OCI-LY3 (cell line): Measurements from ENCODE around the gene ACTR8.

Experiments used
- H2AFZ ChIP-seq: fragments of 200-600, 300-600 bp; shearing (Covaris generic); 2 replicates; pipeline ENCODE4 v1.6.0; 2014; ENCODE audit warnings: antibody characterized with exemption, low read depth, low read length
- H3K27ac ChIP-seq: fragments of 200-600, 300-600 bp; sonication (generic); 2 replicates; pipeline ENCODE4 v1.5.1; 2014; ENCODE audit warnings: mild to moderate bottlenecking, low read length, moderate library complexity, mixed read lengths
- H3K27me3 ChIP-seq: fragments of 200-600, 300-600 bp; sonication (generic); 2 replicates; pipeline ENCODE4 v1.6.1; 2014; ENCODE audit warnings: low read depth, low read length, mixed read lengths
- H3K36me3 ChIP-seq: fragments of 200-600, 300-600 bp; sonication (generic); replicated peaks from 2 replicates; pipeline ENCODE3; 2014; ENCODE audit warnings: low read depth, low read length, mixed read lengths
- H3K4me1 ChIP-seq: fragments of 300-600, 200-600 bp; sonication (generic); 2 replicates; pipeline ENCODE4 v1.6.1; 2014; ENCODE audit warnings: low read length, mixed read lengths
- H3K4me2 ChIP-seq: fragments of 200-600, 300-600 bp; sonication (generic); 2 replicates; pipeline ENCODE4 v1.6.1; 2014; ENCODE audit warnings: low read length, mixed read lengths
- H3K4me3 ChIP-seq: fragments of 300-600, 200-600 bp; sonication (generic); 2 replicates; pipeline ENCODE4 v1.5.1; 2014; ENCODE audit warnings: antibody characterized with exemption, mild to moderate bottlenecking, low read length, moderate library complexity
- H3K79me2 ChIP-seq: fragments of 300-600, 200-600 bp; shearing (Covaris generic); 2 replicates; pipeline ENCODE4 v1.6.1; 2014; ENCODE audit warnings: mild to moderate bottlenecking, low read length, mixed read lengths
- H3K9ac ChIP-seq: fragments of 300-600, 200-600 bp; shearing (Covaris generic); 2 replicates; pipeline ENCODE4 v1.6.0; 2014; ENCODE audit warnings: mild to moderate bottlenecking, low read length, moderate library complexity
- H3K9me3 ChIP-seq: fragments of 200-600, 300-600 bp; shearing (Covaris generic); 2 replicates; pipeline ENCODE4 v1.6.1; 2014; ENCODE audit warnings: low read length, mixed read lengths; ENCODE audit not compliant: insufficient read depth
- H4K20me1 ChIP-seq: fragments of 200-600, 300-600 bp; sonication (generic); 2 replicates; pipeline ENCODE4 v1.6.1; 2016; ENCODE audit warnings: low read length, mixed read lengths; ENCODE audit not compliant: insufficient read depth
- EZH2phosphoT487 ChIP-seq: fragments of 200-600 bp; shearing (Covaris generic); IDR thresholded peaks from 2 replicates; pipeline ENCODE4 v1.6.1; 2018; ENCODE audit warnings: antibody characterized with exemption, mixed run types, low read depth
- TF ChIP-seq, protein P1 (sequence below): fragments of 200-600, 300-600 bp; sonication (generic); IDR thresholded peaks from 2 replicates; pipeline ENCODE4 v1.5.1; 2014; ENCODE audit warnings: antibody characterized with exemption, low read length, low read depth

ACTR8 gene

DNA sequence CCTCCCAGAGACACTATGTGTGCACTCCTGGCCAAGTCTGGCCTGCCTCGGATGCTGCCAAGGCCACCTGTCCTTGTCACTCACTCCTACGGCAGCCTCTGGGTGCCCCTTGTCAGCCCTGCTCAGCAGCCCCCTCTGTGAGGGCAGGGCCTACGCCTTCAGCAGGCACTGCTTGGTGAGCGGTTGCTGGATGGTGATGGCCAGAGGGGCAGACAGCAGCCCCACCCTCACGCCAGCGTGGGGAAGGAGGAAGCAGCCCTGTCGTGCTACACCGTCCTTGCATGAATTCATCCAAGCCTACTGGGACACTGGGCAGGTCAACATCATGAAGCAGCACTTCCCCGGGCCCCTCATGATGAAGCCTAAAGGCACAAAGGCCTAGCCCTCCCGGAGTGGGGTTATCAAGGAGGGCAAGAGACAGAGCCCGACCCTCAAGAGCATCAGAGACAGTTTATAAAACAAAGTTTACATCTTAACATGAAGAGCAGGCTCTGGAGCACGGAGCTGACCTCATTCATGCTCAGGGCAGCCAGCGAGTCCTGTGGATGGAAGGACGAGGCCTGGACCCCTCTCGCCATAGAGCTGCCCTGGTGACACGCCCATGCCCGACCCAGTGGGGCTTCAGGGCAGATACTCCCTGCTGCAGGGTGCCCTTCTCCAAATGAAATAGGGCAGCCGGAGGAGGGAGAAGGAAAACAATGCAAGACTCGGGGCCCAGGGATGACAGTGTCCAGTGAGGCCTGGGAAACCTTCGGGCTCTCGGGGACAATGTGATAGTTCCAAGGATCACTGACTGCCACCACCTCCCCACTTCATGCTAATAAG is 61.0 kb downstream of the ACTR8 start:
- H3K27me3 ChIP-seq: no peaks in the 10 kb centered on the region
- no peak overlapping the region for H3K27ac ChIP-seq
- no peaks in the 10 kb centered on the region for H4K20me1 ChIP-seq
- H3K36me3 ChIP-seq: no peaks in the 10 kb centered on the region
- H3K9ac ChIP-seq: no peak overlapping the region
- H3K79me2 ChIP-seq: no peaks in the 10 kb centered on the region
- no peak overlapping the region for H3K4me3 ChIP-seq
- no peak overlapping the region for H3K4me2 ChIP-seq
- H3K4me1 ChIP-seq: peaks cover 16% of the 10 kb centered on the region
- TF ChIP-seq, protein P1, sequence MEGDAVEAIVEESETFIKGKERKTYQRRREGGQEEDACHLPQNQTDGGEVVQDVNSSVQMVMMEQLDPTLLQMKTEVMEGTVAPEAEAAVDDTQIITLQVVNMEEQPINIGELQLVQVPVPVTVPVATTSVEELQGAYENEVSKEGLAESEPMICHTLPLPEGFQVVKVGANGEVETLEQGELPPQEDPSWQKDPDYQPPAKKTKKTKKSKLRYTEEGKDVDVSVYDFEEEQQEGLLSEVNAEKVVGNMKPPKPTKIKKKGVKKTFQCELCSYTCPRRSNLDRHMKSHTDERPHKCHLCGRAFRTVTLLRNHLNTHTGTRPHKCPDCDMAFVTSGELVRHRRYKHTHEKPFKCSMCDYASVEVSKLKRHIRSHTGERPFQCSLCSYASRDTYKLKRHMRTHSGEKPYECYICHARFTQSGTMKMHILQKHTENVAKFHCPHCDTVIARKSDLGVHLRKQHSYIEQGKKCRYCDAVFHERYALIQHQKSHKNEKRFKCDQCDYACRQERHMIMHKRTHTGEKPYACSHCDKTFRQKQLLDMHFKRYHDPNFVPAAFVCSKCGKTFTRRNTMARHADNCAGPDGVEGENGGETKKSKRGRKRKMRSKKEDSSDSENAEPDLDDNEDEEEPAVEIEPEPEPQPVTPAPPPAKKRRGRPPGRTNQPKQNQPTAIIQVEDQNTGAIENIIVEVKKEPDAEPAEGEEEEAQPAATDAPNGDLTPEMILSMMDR: no peak
- TF ChIP-seq EZH2phosphoT487: no peak
- H2AFZ ChIP-seq: no peak overlapping the region
- no peaks in the 10 kb centered on the region for H3K9me3 ChIP-seq

DNA sequence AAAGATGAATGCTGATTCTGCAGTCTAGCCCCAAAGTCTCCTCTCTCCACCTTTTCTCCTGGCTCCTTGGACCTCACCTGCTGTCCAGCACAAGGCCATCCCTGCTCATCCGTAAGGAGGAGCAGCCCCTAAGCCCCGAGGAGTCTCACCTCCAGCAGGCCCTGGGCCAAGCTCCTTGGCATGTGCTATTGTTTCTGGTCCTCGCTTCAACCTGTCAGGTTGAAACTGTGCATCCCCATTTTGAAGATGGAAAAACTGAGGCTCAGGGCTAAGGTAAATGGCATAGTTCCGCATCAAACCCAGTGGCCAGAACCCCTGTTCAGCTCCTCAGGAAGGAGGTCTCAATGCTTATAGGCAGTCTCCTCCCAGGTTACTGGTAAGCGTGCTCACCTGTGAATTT is 61.9 kb downstream of the ACTR8 start:
- Histone ChIP-seq H3K4me3 (no peak overlapping the region), H3K79me2 (no peaks in the 10 kb centered on the region), H3K27me3 (no peaks in the 10 kb centered on the region), H3K4me1 (peaks cover 7% of the 10 kb centered on the region), H3K9me3 (no peaks in the 10 kb centered on the region), H3K9ac (no peak overlapping the region), H3K36me3 (no peaks in the 10 kb centered on the region), H3K27ac (no peak overlapping the region), H2AFZ (no peak overlapping the region), H3K4me2 (no peak overlapping the region), H4K20me1 (no peaks in the 10 kb centered on the region)
- no peak for TF ChIP-seq EZH2phosphoT487
- TF ChIP-seq, protein P1: no peak

DNA sequence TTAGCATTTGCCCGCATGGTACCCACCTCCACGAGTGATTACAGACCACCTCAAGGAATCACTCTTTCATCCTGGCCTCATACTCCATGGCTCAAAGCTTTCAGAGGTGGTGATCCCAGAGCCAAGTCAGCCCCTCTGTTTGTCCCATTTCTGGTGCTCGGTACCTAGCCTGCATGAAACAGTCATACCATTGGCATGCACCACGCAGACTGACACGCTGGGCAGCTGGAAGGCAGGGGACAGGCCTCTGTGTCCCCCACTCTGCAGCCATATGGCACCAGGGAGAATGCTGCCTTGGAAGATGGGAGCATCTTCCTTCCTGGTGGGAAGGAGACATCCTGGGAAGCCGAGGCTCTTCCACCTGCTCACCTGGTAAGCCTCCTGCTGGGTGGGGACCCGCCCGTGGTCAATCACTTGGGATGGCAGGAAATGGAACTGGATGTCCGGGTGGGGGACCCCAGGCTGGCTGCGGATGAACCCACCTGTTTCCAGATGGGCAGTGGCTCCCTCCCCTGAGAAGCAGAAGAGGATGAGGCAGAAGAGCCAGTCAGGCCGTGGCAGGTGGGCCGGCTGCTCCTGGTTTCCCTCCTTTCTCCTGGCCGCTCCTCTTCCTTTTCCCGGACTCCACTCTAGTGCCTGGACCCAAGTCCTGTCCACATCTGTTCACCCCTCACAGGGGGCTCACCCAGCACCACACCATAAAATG is 62.6 kb downstream of the ACTR8 start:
- H3K27me3 ChIP-seq: no peaks in the 10 kb centered on the region
- no peak for TF ChIP-seq EZH2phosphoT487
- TF ChIP-seq, protein P1: no peak
- no peak overlapping the region for H2AFZ ChIP-seq
- no peak overlapping the region for H3K27ac ChIP-seq
- H3K9me3 ChIP-seq: no peaks in the 10 kb centered on the region
- H4K20me1 ChIP-seq: no peaks in the 10 kb centered on the region
- no peak overlapping the region for H3K4me2 ChIP-seq
- H3K9ac ChIP-seq: no peak overlapping the region
- H3K4me3 ChIP-seq: no peak overlapping the region
- no peaks in the 10 kb centered on the region for H3K79me2 ChIP-seq
- H3K4me1 ChIP-seq: peaks cover 6% of the 10 kb centered on the region
- no peaks in the 10 kb centered on the region for H3K36me3 ChIP-seq

DNA sequence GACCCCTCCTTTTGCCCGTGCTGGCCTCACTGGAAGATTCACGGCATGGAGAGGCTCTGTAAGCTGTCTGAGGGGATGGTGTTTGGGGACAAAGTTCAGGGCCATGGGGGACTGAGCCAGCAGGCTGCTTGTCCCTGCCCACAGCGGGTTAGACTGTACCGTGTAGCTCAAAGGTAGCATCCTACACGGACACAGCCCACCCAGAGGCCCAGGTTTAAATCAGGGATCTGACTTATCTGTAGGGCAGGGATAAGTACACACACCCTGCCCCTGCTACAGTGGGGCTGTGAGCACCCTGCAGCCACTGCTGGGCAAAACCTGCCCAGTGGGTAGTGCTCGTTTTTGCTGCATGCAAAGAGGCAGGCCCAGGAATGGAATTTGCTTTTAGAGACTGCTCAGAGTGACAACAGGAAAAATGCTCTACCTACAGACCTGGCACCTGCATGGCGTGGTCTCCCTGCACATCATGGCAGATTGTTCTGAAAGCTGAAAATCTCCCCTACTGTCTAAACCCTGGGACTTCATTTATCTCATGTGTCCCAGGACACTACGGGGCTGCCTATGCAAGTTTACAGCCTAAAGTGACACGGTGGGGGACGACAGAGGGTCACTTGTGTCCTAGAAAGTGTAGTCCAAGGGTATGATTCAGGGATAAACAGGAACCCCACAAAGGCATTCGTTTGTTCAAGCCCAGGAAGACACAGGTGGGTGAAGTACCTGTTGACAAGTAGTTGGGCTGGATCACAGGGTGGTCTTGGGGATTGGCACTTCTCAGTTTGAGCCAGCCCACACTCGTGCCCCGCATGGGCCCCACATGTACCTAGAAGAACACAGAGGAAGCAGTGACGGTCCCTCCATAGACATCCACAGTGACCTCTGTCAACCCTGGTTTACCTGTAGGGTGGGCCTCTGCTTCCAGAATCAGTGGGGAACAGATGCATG is 63.5 kb downstream of the ACTR8 start:
- no peak overlapping the region for H3K9ac ChIP-seq
- TF ChIP-seq EZH2phosphoT487: no peak
- TF ChIP-seq, protein P1: no peak
- H3K4me3 ChIP-seq: no peak overlapping the region
- no peaks in the 10 kb centered on the region for H3K27me3 ChIP-seq
- peaks cover 6% of the 10 kb centered on the region for H3K4me1 ChIP-seq
- no peaks in the 10 kb centered on the region for H4K20me1 ChIP-seq
- H3K4me2 ChIP-seq: no peak overlapping the region
- no peaks in the 10 kb centered on the region for H3K79me2 ChIP-seq
- no peak overlapping the region for H3K27ac ChIP-seq
- H3K9me3 ChIP-seq: no peaks in the 10 kb centered on the region
- no peaks in the 10 kb centered on the region for H3K36me3 ChIP-seq
- H2AFZ ChIP-seq: no peak overlapping the region
